ENCODE results near the gene ZNF445.
"Not testable (repeated sequence)": the region's sequence is repeated elsewhere in the genome, so short reads cannot be mapped to it uniquely, and the experiment has no call there.

ZNF445 gene

GRCh38 chr3:44474886-44475285 lies 2.6 kb downstream of the ZNF445 start:
- H3K9ac ChIP-seq (ENCODE audit: low read depth, low read length); H3K36me3 ChIP-seq (ENCODE audit: control insufficient read depth, insufficient read depth, low read length); H3K4me3 ChIP-seq (ENCODE audit: low read depth, low read length); H3K27me3 ChIP-seq (ENCODE audit: control insufficient read depth, insufficient read depth, low read length); H3K9me3 ChIP-seq (ENCODE audit: control insufficient read depth, insufficient read depth, low read length): not testable (repeated sequence)
- peaks cover 19% of the 10 kb centered on the region for H3K4me1 ChIP-seq (ENCODE audit: control insufficient read depth, insufficient read depth, low read length)

GRCh38 chr3:44470430-44470829 lies 7.0 kb downstream of the ZNF445 start:
- no peaks in the 10 kb centered on the region for H3K27me3 ChIP-seq (ENCODE audit: control insufficient read depth, insufficient read depth, low read length)
- H3K4me1 ChIP-seq (ENCODE audit: control insufficient read depth, insufficient read depth, low read length) = peaks cover 18% of the 10 kb centered on the region
- H3K36me3 ChIP-seq (ENCODE audit: control insufficient read depth, insufficient read depth, low read length) = no peaks in the 10 kb centered on the region
- no peaks in the 10 kb centered on the region for H3K9me3 ChIP-seq (ENCODE audit: control insufficient read depth, insufficient read depth, low read length)
- no peak overlapping the region for H3K9ac ChIP-seq (ENCODE audit: low read depth, low read length)
- no peak overlapping the region for H3K4me3 ChIP-seq (ENCODE audit: low read depth, low read length)

GRCh38 chr3:44469914-44470313 lies 7.6 kb downstream of the ZNF445 start:
- Histone ChIP-seq H3K9ac (ENCODE audit: low read depth, low read length) (no peak overlapping the region), H3K4me3 (ENCODE audit: low read depth, low read length) (no peak overlapping the region), H3K4me1 (ENCODE audit: control insufficient read depth, insufficient read depth, low read length) (peaks cover 18% of the 10 kb centered on the region), H3K27me3 (ENCODE audit: control insufficient read depth, insufficient read depth, low read length) (no peaks in the 10 kb centered on the region), H3K9me3 (ENCODE audit: control insufficient read depth, insufficient read depth, low read length) (no peaks in the 10 kb centered on the region), H3K36me3 (ENCODE audit: control insufficient read depth, insufficient read depth, low read length) (no peaks in the 10 kb centered on the region)

GRCh38 chr3:44468572-44469520 lies 8.6 kb downstream of the ZNF445 start:
- Histone ChIP-seq H3K9me3 (ENCODE audit: control insufficient read depth, insufficient read depth, low read length) (no peaks in the 10 kb centered on the region), H3K4me1 (ENCODE audit: control insufficient read depth, insufficient read depth, low read length) (peaks cover 18% of the 10 kb centered on the region), H3K36me3 (ENCODE audit: control insufficient read depth, insufficient read depth, low read length) (no peaks in the 10 kb centered on the region), H3K9ac (ENCODE audit: low read depth, low read length) (no peak overlapping the region), H3K27me3 (ENCODE audit: control insufficient read depth, insufficient read depth, low read length) (no peaks in the 10 kb centered on the region), H3K4me3 (ENCODE audit: low read depth, low read length) (no peak overlapping the region)

GRCh38 chr3:44468099-44468537 lies 9.4 kb downstream of the ZNF445 start:
- not testable (repeated sequence) for H3K27me3 ChIP-seq (ENCODE audit: control insufficient read depth, insufficient read depth, low read length); H3K9me3 ChIP-seq (ENCODE audit: control insufficient read depth, insufficient read depth, low read length); H3K36me3 ChIP-seq (ENCODE audit: control insufficient read depth, insufficient read depth, low read length); H3K4me3 ChIP-seq (ENCODE audit: low read depth, low read length); H3K9ac ChIP-seq (ENCODE audit: low read depth, low read length)
- peaks cover 18% of the 10 kb centered on the region for H3K4me1 ChIP-seq (ENCODE audit: control insufficient read depth, insufficient read depth, low read length)

- Histone ChIP-seq H3K4me1 (ENCODE audit: control insufficient read depth, insufficient read depth, low read length) (peaks cover 18% of the 10 kb centered on the region), H3K4me3 (ENCODE audit: low read depth, low read length) (no peak overlapping the region), H3K9me3 (ENCODE audit: control insufficient read depth, insufficient read depth, low read length) (no peaks in the 10 kb centered on the region), H3K36me3 (ENCODE audit: control insufficient read depth, insufficient read depth, low read length) (no peaks in the 10 kb centered on the region), H3K27me3 (ENCODE audit: control insufficient read depth, insufficient read depth, low read length) (no peaks in the 10 kb centered on the region), H3K9ac (ENCODE audit: low read depth, low read length) (no peak overlapping the region)
Observed at GRCh38 chr3:44467241-44467640, 10.2 kb downstream of the ZNF445 start.

- not testable (repeated sequence) for H3K27me3 ChIP-seq (ENCODE audit: control insufficient read depth, insufficient read depth, low read length); H3K36me3 ChIP-seq (ENCODE audit: control insufficient read depth, insufficient read depth, low read length); H3K9me3 ChIP-seq (ENCODE audit: control insufficient read depth, insufficient read depth, low read length); H3K4me3 ChIP-seq (ENCODE audit: low read depth, low read length); H3K9ac ChIP-seq (ENCODE audit: low read depth, low read length)
- peaks cover 11% of the 10 kb centered on the region for H3K4me1 ChIP-seq (ENCODE audit: control insufficient read depth, insufficient read depth, low read length)
Observed at GRCh38 chr3:44464920-44465319, 12.6 kb downstream of the ZNF445 start.

GRCh38 chr3:44464509-44464908 lies 13.0 kb downstream of the ZNF445 start:
- H3K9ac ChIP-seq (ENCODE audit: low read depth, low read length) = no peak overlapping the region
- no peaks in the 10 kb centered on the region for H3K9me3 ChIP-seq (ENCODE audit: control insufficient read depth, insufficient read depth, low read length)
- no peaks in the 10 kb centered on the region for H3K36me3 ChIP-seq (ENCODE audit: control insufficient read depth, insufficient read depth, low read length)

GRCh38 chr3:44460050-44460449 lies 17.4 kb downstream of the ZNF445 start:
- not testable (repeated sequence) for H3K9me3 ChIP-seq (ENCODE audit: control insufficient read depth, insufficient read depth, low read length); H3K36me3 ChIP-seq (ENCODE audit: control insufficient read depth, insufficient read depth, low read length); H3K4me3 ChIP-seq (ENCODE audit: low read depth, low read length); H3K9ac ChIP-seq (ENCODE audit: low read depth, low read length); H3K4me1 ChIP-seq (ENCODE audit: control insufficient read depth, insufficient read depth, low read length); H3K27me3 ChIP-seq (ENCODE audit: control insufficient read depth, insufficient read depth, low read length)

More at GRCh38 chr3:44464509-44464908, 13.0 kb downstream of the ZNF445 start:
- Histone ChIP-seq H3K4me3 (ENCODE audit: low read depth, low read length) (no peak overlapping the region), H3K4me1 (ENCODE audit: control insufficient read depth, insufficient read depth, low read length) (peaks cover 11% of the 10 kb centered on the region), H3K27me3 (ENCODE audit: control insufficient read depth, insufficient read depth, low read length) (no peaks in the 10 kb centered on the region)

- H3K27me3 ChIP-seq (ENCODE audit: control insufficient read depth, insufficient read depth, low read length) = no peaks in the 10 kb centered on the region
- no peak overlapping the region for H3K4me3 ChIP-seq (ENCODE audit: low read depth, low read length)
- peaks cover 22% of the 10 kb centered on the region for H3K36me3 ChIP-seq (ENCODE audit: control insufficient read depth, insufficient read depth, low read length)
- H3K9me3 ChIP-seq (ENCODE audit: control insufficient read depth, insufficient read depth, low read length) = no peaks in the 10 kb centered on the region
- H3K4me1 ChIP-seq (ENCODE audit: control insufficient read depth, insufficient read depth, low read length) = no peaks in the 10 kb centered on the region
- H3K9ac ChIP-seq (ENCODE audit: low read depth, low read length) = no peak overlapping the region
Observed at GRCh38 chr3:44455318-44455717, 22.2 kb downstream of the ZNF445 start.

GRCh38 chr3:44454258-44454657 lies 23.2 kb downstream of the ZNF445 start:
- Histone ChIP-seq H3K27me3 (ENCODE audit: control insufficient read depth, insufficient read depth, low read length) (no peaks in the 10 kb centered on the region), H3K4me3 (ENCODE audit: low read depth, low read length) (no peak overlapping the region), H3K36me3 (ENCODE audit: control insufficient read depth, insufficient read depth, low read length) (peaks cover 31% of the 10 kb centered on the region), H3K9me3 (ENCODE audit: control insufficient read depth, insufficient read depth, low read length) (no peaks in the 10 kb centered on the region), H3K9ac (ENCODE audit: low read depth, low read length) (no peak overlapping the region), H3K4me1 (ENCODE audit: control insufficient read depth, insufficient read depth, low read length) (no peaks in the 10 kb centered on the region)

- H3K36me3 ChIP-seq (ENCODE audit: control insufficient read depth, insufficient read depth, low read length) = peaks cover 52% of the 10 kb centered on the region
- H3K4me1 ChIP-seq (ENCODE audit: control insufficient read depth, insufficient read depth, low read length) = no peaks in the 10 kb centered on the region
- H3K4me3 ChIP-seq (ENCODE audit: low read depth, low read length) = no peak overlapping the region
- H3K9ac ChIP-seq (ENCODE audit: low read depth, low read length) = no peak overlapping the region
- no peaks in the 10 kb centered on the region for H3K9me3 ChIP-seq (ENCODE audit: control insufficient read depth, insufficient read depth, low read length)
- H3K27me3 ChIP-seq (ENCODE audit: control insufficient read depth, insufficient read depth, low read length) = no peaks in the 10 kb centered on the region
Observed at GRCh38 chr3:44451441-44451840, 26.0 kb downstream of the ZNF445 start.
